ENCODE measurements around the gene CACNA2D2. TPM values are rescaled to one million over a fixed set of nuclear protein-coding genes. Genes with fewer than 3 reads are reported as not detected.

Gene CACNA2D2
- total and polyA plus RNA-seq, 2 of the 13 experiments (the other 11 are each of a cell fraction or from before 2014, with no cell fraction given): not detected

DNA sequence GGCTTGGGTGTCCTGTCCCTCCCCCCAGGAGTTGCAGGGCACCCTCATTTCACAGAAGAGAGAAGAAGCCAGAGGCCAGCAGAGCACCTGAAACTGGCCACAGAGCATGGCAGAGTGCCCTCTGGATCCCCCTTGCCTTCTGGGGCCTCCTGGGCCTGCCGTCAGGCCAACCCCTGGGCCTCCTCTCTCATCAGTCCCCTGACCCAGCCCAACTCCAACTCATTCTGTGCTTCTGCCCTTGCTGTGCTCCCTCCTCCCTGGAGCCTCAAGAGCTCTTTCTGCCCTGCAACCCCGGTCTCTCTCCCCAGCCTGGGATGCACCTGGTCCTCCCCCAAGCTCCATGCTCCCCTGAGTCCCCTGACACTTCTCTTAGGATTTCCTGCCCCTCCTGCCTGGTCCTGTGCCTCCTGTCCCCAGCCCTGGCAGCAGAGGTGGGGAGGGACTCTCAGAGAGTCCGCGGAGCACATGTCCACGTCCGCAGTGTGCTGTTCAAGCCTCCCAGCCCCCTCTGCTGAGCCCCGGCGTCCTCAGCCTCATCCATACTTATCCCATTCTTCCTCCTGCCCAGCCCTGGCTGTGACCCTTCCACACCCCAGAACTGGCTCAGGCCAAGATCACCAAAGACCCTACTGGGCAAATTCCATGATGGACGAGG, 30.5 kb upstream of the CACNA2D2 start:
- intact Hi-C loops (cut with micrococcal nuclease; ENCODE audit: unreplicated experiment): no loop called here
- peaks cover 7 to 85% of the 10 kb centered on the region in 2 experiments; a peak in 4 of 5 replicates for H3K27me3 ChIP-seq (ENCODE audit: control insufficient read depth in 1 of 2, insufficient read depth in 2 of 2, low read length in 2 of 2)
- no peak for TF ChIP-seq ZBTB44 (CRISPR knock-in tag; IDR thresholded peaks at IDR 0.05)
- TF ChIP-seq, protein P1, sequence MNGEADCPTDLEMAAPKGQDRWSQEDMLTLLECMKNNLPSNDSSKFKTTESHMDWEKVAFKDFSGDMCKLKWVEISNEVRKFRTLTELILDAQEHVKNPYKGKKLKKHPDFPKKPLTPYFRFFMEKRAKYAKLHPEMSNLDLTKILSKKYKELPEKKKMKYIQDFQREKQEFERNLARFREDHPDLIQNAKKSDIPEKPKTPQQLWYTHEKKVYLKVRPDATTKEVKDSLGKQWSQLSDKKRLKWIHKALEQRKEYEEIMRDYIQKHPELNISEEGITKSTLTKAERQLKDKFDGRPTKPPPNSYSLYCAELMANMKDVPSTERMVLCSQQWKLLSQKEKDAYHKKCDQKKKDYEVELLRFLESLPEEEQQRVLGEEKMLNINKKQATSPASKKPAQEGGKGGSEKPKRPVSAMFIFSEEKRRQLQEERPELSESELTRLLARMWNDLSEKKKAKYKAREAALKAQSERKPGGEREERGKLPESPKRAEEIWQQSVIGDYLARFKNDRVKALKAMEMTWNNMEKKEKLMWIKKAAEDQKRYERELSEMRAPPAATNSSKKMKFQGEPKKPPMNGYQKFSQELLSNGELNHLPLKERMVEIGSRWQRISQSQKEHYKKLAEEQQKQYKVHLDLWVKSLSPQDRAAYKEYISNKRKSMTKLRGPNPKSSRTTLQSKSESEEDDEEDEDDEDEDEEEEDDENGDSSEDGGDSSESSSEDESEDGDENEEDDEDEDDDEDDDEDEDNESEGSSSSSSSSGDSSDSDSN (CRISPR knock-in tag; IDR thresholded peaks at IDR 0.05): no peak
- no peak for TF ChIP-seq MXD4 (CRISPR knock-in tag; IDR thresholded peaks at IDR 0.05)
- TF ChIP-seq ZNF710 (CRISPR knock-in tag; IDR thresholded peaks at IDR 0.05; ENCODE audit: borderline replicate concordance): no peak
- TF ChIP-seq, protein P2, sequence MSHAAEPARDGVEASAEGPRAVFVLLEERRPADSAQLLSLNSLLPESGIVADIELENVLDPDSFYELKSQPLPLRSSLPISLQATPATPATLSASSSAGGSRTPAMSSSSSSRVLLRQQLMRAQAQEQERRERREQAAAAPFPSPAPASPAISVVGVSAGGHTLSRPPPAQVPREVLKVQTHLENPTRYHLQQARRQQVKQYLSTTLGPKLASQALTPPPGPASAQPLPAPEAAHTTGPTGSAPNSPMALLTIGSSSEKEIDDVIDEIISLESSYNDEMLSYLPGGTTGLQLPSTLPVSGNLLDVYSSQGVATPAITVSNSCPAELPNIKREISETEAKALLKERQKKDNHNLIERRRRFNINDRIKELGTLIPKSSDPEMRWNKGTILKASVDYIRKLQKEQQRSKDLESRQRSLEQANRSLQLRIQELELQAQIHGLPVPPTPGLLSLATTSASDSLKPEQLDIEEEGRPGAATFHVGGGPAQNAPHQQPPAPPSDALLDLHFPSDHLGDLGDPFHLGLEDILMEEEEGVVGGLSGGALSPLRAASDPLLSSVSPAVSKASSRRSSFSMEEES (CRISPR knock-in tag; IDR thresholded peaks at IDR 0.05): no peak
- TF ChIP-seq EP300 (IDR thresholded peaks at IDR 0.05; ENCODE audit: low read depth in 2 of 2, low read length in 2 of 2): no peak
- TF ChIP-seq EP300 (CRISPR knock-in tag; IDR thresholded peaks at IDR 0.05; ENCODE audit: borderline replicate concordance): no peak
- TF ChIP-seq FOXA1 (IDR thresholded peaks at IDR 0.05): no peak
- no peak for TF ChIP-seq FOXA1 (CRISPR knock-in tag; IDR thresholded peaks at IDR 0.05)
- no peak for TF ChIP-seq ATAD3A (CRISPR knock-in tag; IDR thresholded peaks at IDR 0.05)
- TF ChIP-seq ZNF598 (CRISPR knock-in tag; IDR thresholded peaks at IDR 0.05; ENCODE audit: borderline replicate concordance): no peak
- TF ChIP-seq MED1 (CRISPR knock-in tag; IDR thresholded peaks at IDR 0.05): no peak
- no peak for TF ChIP-seq ZNF772 (CRISPR knock-in tag; IDR thresholded peaks at IDR 0.05)
- TF ChIP-seq ZNF597 (CRISPR knock-in tag; IDR thresholded peaks at IDR 0.05): no peak
- no peak for TF ChIP-seq MTA1 (CRISPR knock-in tag; IDR thresholded peaks at IDR 0.05; ENCODE audit: borderline replicate concordance)
- no peak for TF ChIP-seq ZNF253 (CRISPR knock-in tag; IDR thresholded peaks at IDR 0.05; ENCODE audit: borderline replicate concordance)

More for the DNA sequence above, 30.5 kb upstream of the CACNA2D2 start:
- no peaks in the 10 kb centered on the region for H4K20me1 ChIP-seq (ENCODE audit: insufficient read depth, low read length)
- no peak overlapping the region for H3K4me2 ChIP-seq (ENCODE audit: low read depth, low read length)
- DNase-seq (ENCODE audit: low spot score) (no peak), FAIRE-seq (no peak), ATAC-seq (no peak)
- H3K4me1 ChIP-seq (ENCODE audit: insufficient read depth, low read length): no peaks in the 10 kb centered on the region
- H3K36me3 ChIP-seq (replicated peaks in 1 of 2; ENCODE audit: control insufficient read depth in 1 of 2, insufficient read depth in 2 of 2, low read length in 2 of 2): no peaks in the 10 kb centered on the region
- BruUV-seq (replicated peaks): no TSS peak
- 2% methylated on average over 9 of the region's 9 CpGs for WGBS (ENCODE audit: low lambda C conversion rate)
- no peak overlapping the region for H2AFZ ChIP-seq (ENCODE audit: low read length)
- H3K9ac ChIP-seq (ENCODE audit: insufficient read depth, low read depth, low read length): no peak overlapping the region
- H3K79me2 ChIP-seq (ENCODE audit: insufficient read depth, low read length): no peaks in the 10 kb centered on the region
- no peak overlapping the region for H3K4me3 ChIP-seq (replicated peaks in 1 of 3; ENCODE audit: insufficient read depth in 1 of 3, low read depth in 2 of 3, low read length in 3 of 3)
- POLR2A ChIA-PET: no interaction called here
- in situ Hi-C loops (cut with HindIII; ENCODE audit: extremely low pct_ligation_motif_present, low pct_unique_long_range_greater_than_20kb): no loop called here
- H3K27ac ChIP-seq (ENCODE audit: extremely low read length, insufficient read depth, low read length): no peak overlapping the region
- CTCF ChIA-PET (ENCODE audit: low intra/inter-chr PET ratio, low total read pairs): no interaction called here
- no peaks in the 10 kb centered on the region for H3K9me3 ChIP-seq (ENCODE audit: low read length)

All from HepG2 (cell line).